GM12878 (cell line): Measurements from ENCODE around the gene YIF1B. TPM values are rescaled to one million over a fixed set of nuclear protein-coding genes. Genes with fewer than 3 reads are reported as not detected.

Experiments used
- ATAC-seq: fragments of 200-7000 bp; cut with Tn5 transposase; 3 replicates; pipeline ENCODE4 v1.9.1; 2020; ENCODE audit warnings: mild to moderate bottlenecking, moderate library complexity
- BruUV-seq: library from RNA; stranded (reverse); fragments of 400-500 nt; replicated peaks from 2 replicates; lab custom pipeline; 2021; lab: Mats Ljungman, UMichigan
- CTCF ChIA-PET: fragments of 300-600 bp; sonication (Branson Sonifier 250); formaldehyde crosslinking; extraction: SDS; loops from one replicate; lab custom pipeline; 2021; ENCODE audit warnings: inconsistent platforms; lab: Yijun Ruan, JAX
- POLR2A ChIA-PET: fragments of 350-600 bp; formaldehyde crosslinking; extraction: SDS; loops from one replicate; lab custom pipeline; 2021; ENCODE audit warnings: inconsistent platforms; lab: Charles Lee
- RAD21 ChIA-PET: fragments of 300-600 bp; sonication (Branson Sonifier 250); formaldehyde crosslinking; loops from one replicate; lab custom pipeline; 2023; ENCODE audit warnings: antibody characterized with exemption; ENCODE audit not compliant: unreplicated experiment; lab: Charles Lee
- SMC1A ChIA-PET: fragments of 300-600 bp; sonication (Branson Sonifier 250); formaldehyde crosslinking; loops from one replicate; lab custom pipeline; 2023; ENCODE audit not compliant: unreplicated experiment, uncharacterized antibody; lab: Charles Lee
- DNase-seq: peaks from one replicate; pipeline ENCODE4 v3.0.0-alpha.2; 2011; ENCODE audit warnings: low read depth, low spot score
- FAIRE-seq: peaks from 3 replicates; lab custom pipeline; 2011; peaks lifted over from hg19 to GRCh38; lab: Jason Lieb, UNC
- H2AFZ ChIP-seq: 2 replicates; pipeline ENCODE4 v1.6.0; 2011; ENCODE audit warnings: low read depth, low read length, control low read depth; ENCODE audit not compliant: control insufficient read depth
- H3K27ac ChIP-seq: 2 replicates; pipeline ENCODE4 v1.5.1; 2011; ENCODE audit warnings: control low read depth; ENCODE audit not compliant: control insufficient read depth, insufficient read depth
- H3K27me3 ChIP-seq, 2 experiments: replicated peaks in 1 of 2; 2 replicates each; pipeline versions ENCODE4 v1.6.0 to v1.6.1; 2011; ENCODE audit warnings: low read length in 1 of 2; ENCODE audit not compliant: control insufficient read depth in 2 of 2, insufficient read depth in 2 of 2
- H3K36me3 ChIP-seq, 2 experiments: 2 replicates each; pipeline ENCODE4 v1.5.1; 2011; ENCODE audit warnings: low read length in 1 of 2; ENCODE audit not compliant: control insufficient read depth in 2 of 2, insufficient read depth in 2 of 2
- H3K4me1 ChIP-seq: 2 replicates; pipeline ENCODE4 v1.6.1; 2011; ENCODE audit warnings: mild to moderate bottlenecking, low read length, moderate library complexity, mixed read lengths; ENCODE audit not compliant: control insufficient read depth, insufficient read depth
- H3K4me2 ChIP-seq: 2 replicates; pipeline ENCODE4 v1.6.0; 2011; ENCODE audit warnings: control low read depth; ENCODE audit not compliant: control insufficient read depth, insufficient read depth
- H3K4me3 ChIP-seq: fragments of 200-600 bp; sonication (generic); 2 replicates; pipeline ENCODE4 v1.5.1; 2016
- H3K79me2 ChIP-seq: 2 replicates; pipeline ENCODE4 v1.6.0; 2011; ENCODE audit warnings: low read length; ENCODE audit not compliant: control insufficient read depth, insufficient read depth
- H3K9ac ChIP-seq: 2 replicates; pipeline ENCODE4 v1.8.0; 2011; ENCODE audit warnings: low read length, control low read depth, mixed read lengths; ENCODE audit not compliant: control insufficient read depth, insufficient read depth
- H3K9me3 ChIP-seq: replicated peaks from 3 replicates; pipeline ENCODE4 v1.5.1; 2011; ENCODE audit warnings: mild to moderate bottlenecking, low read length; ENCODE audit not compliant: control insufficient read depth, insufficient read depth
- H4K20me1 ChIP-seq: 2 replicates; pipeline ENCODE4 v1.6.0; 2011; ENCODE audit not compliant: control insufficient read depth, insufficient read depth
- RCOR1 ChIP-seq: conservative IDR thresholded peaks from 2 replicates; pipeline ENCODE4 v1.6.1; 2012; ENCODE audit warnings: low read depth, low read length, improper control_type of control experiment
- SIN3A ChIP-seq: IDR thresholded peaks from 2 replicates; pipeline ENCODE4 v1.6.1; 2012; ENCODE audit warnings: low read depth, low read length, improper control_type of control experiment
- SKIL ChIP-seq: fragments of 450-650 bp; IDR thresholded peaks from 2 replicates; pipeline ENCODE4 v1.6.1; 2017; ENCODE audit warnings: mild to moderate bottlenecking, low read depth, inconsistent platforms; ENCODE audit not compliant: poor library complexity, severe bottlenecking
- SMC3 ChIP-seq: IDR thresholded peaks from 2 replicates; pipeline ENCODE4 v1.6.1; 2011; ENCODE audit warnings: low read length, improper control_type of control experiment, borderline replicate concordance
- WRNIP1 ChIP-seq: IDR thresholded peaks from 2 replicates; pipeline ENCODE4 v1.6.1; 2011; ENCODE audit warnings: low read depth, low read length, improper control_type of control experiment, borderline replicate concordance
- YY1 ChIP-seq: IDR thresholded peaks from 2 replicates; pipeline ENCODE4 v1.6.1; 2011; ENCODE audit warnings: low read depth, mild to moderate bottlenecking, low read length
- ZBTB33 ChIP-seq: fragments of 450-650 bp; IDR thresholded peaks from 2 replicates; pipeline ENCODE4 v1.6.1; 2017; ENCODE audit warnings: mild to moderate bottlenecking
- ZNF217 ChIP-seq: fragments of 450-650 bp; IDR thresholded peaks from 2 replicates; pipeline ENCODE4 v1.6.1; 2017; ENCODE audit warnings: antibody characterized with exemption, mild to moderate bottlenecking
- WGBS: methylation state at CpG from one replicate; pipeline ENCODE4 v1.1.6; 2016; ENCODE audit warnings: low lambda C conversion rate; ENCODE audit not compliant: insufficient replicate concordance, insufficient coverage; ENCODE audit errors: missing lambda C conversion rate; 5-methylcytosine and 5-hydroxymethylcytosine counted together
- in situ Hi-C: fragments of 300-500 bp; cut with MboI; formaldehyde crosslinking; loops from 9 replicates; pipeline ENCODE4 v1.14.3; 2018; ENCODE audit warnings: mixed read lengths
- intact Hi-C: fragments of 100-400 bp; cut with micrococcal nuclease; formaldehyde crosslinking; loops from one replicate; pipeline ENCODE4 v1.14.2; 2022; ENCODE audit not compliant: unreplicated experiment
- polyA plus RNA-seq, 11 experiments: library from polyadenylated mRNA; depleted of rRNA in 4 of 11; unstranded in 6 of 11; stranded (reverse) in 5 of 11; fragments of >200 nt; fragmentation: Nextera tagmentation in 4 of 11; fragmentation: Illumina TruSeq in 1 of 11; extraction: Ambion mirVana in 4 of 11; extraction: Trizol in 1 of 11; gene quantifications; 1 replicate in 1 of 11; 2 replicates in 10 of 11; pipeline versions ENCODE4 v1.2.1 to v1.2.3, GENCODE V29; 2011 to 2016; ENCODE audit warnings: inconsistent platforms in 2 of 11, missing spikeins in 2 of 11, low read depth in 1 of 11
- small RNA-seq: library from RNA; depleted of rRNA; stranded (forward); fragments of <200 nt; gene quantifications from one replicate; pipeline ENCODE3, GENCODE V24; 2014
- total RNA-seq, 4 experiments: library from RNA; depleted of rRNA in 3 of 4; stranded (reverse); fragments of >200 nt in 3 of 4; fragmentation: Illumina TruSeq in 1 of 4; extraction: Trizol in 1 of 4; gene quantifications; 2 replicates each; pipeline versions ENCODE4 v1.2.1 to v1.2.3, GENCODE V29; 2013 to 2021

YIF1B gene
- total and polyA plus RNA-seq, 10 of the 15 experiments (the other 5 are each of a cell fraction or from before 2014, with no cell fraction given): 1.3 to 106 (median 53.5) TPM

- Histone ChIP-seq H3K27me3 (peaks cover 0 to 4% of the 10 kb centered on the region in 2 experiments; a peak in 3 of 4 replicates), H3K9me3 (no peaks in the 10 kb centered on the region), H3K27ac (no peak overlapping the region)
- RAD21 ChIA-PET: no interaction called here
- ATAC-seq (no peak), FAIRE-seq (no peak)
- SMC1A ChIA-PET: no interaction called here
- in situ Hi-C loops: no loop called here
- TF ChIP-seq YY1: no peak
- no peak for TF ChIP-seq ZNF217
- no peak for TF ChIP-seq SMC3
- no peak for TF ChIP-seq RCOR1
- no peak for TF ChIP-seq WRNIP1
- no peak for TF ChIP-seq SKIL
- no peak for TF ChIP-seq SIN3A
- TF ChIP-seq ZBTB33: no peak
- TF ChIP-seq, all 136 proteins: peak for 0
- WGBS: 49% methylated on average over 5 of the region's 5 CpGs
- Histone ChIP-seq H3K36me3 (no peaks in the 10 kb centered on the region), H3K4me1 (no peaks in the 10 kb centered on the region), H2AFZ (no peak overlapping the region), H3K4me2 (no peak overlapping the region), H3K4me3 (no peak overlapping the region), H4K20me1 (no peaks in the 10 kb centered on the region), H3K9ac (no peak overlapping the region), H3K79me2 (no peaks in the 10 kb centered on the region)
- no TSS peak for BruUV-seq
- intact Hi-C loops: no loop called here
- DNase-seq: no peak
- ChIA-PET POLR2A (no interaction called here), CTCF (interaction anchor here (1.6 kb wide), 1 partner anchor 9 kb away, joined by 4 read pairs; no protein-coding TSS in a partner anchor)
Measured at GRCh38 chr19:38253788-38254187, 62.0 kb downstream of the YIF1B start.

Small RNA genes within 50 kb of the gene (small RNA-seq; reads per million reads assigned to genes)
- gene RF00019: not detected

Other genes starting within 250 kb of the YIF1B start
Only the 7 nearest of the 12 such genes appear.
- not detected in 2 replicates for gene PPP1R14A, start 59.6 kb downstream of the YIF1B start, total RNA-seq (2014; rRNA removed)
- not detected in 2 replicates for gene PPP1R14A, start 59.6 kb downstream of the YIF1B start, total RNA-seq (2014; rRNA removed; fragmentation: Illumina TruSeq; extraction: Trizol)
- gene PPP1R14A, start 59.6 kb downstream of the YIF1B start, total RNA-seq (2021): not detected in 2 replicates
- gene PPP1R14A, start 59.6 kb downstream of the YIF1B start, polyA plus RNA-seq (2011; rRNA removed): not detected in 2 replicates
- not detected in 2 replicates for gene PPP1R14A, start 59.6 kb downstream of the YIF1B start, polyA plus RNA-seq (2014; fragmentation: Illumina TruSeq; extraction: Trizol)
- not detected for gene PPP1R14A, start 59.6 kb downstream of the YIF1B start, polyA plus RNA-seq (2014; fragmentation: Nextera tagmentation; extraction: Ambion mirVana)
- gene PPP1R14A, start 59.6 kb downstream of the YIF1B start, polyA plus RNA-seq (2014; rRNA removed): not detected in 2 replicates
- not detected for gene PPP1R14A, start 59.6 kb downstream of the YIF1B start, polyA plus RNA-seq (2016; fragmentation: Nextera tagmentation; extraction: Ambion mirVana)
- 17.8 and 27.0 TPM in 2 replicates for gene SPINT2, start 51.4 kb downstream of the YIF1B start, total RNA-seq (2014; rRNA removed)
- gene SPINT2, start 51.4 kb downstream of the YIF1B start, total RNA-seq (2014; rRNA removed; fragmentation: Illumina TruSeq; extraction: Trizol): 17.3 and 17.5 TPM in 2 replicates
- 18.8 and 25.8 TPM in 2 replicates for gene SPINT2, start 51.4 kb downstream of the YIF1B start, total RNA-seq (2021)
- gene SPINT2, start 51.4 kb downstream of the YIF1B start, polyA plus RNA-seq (2011; rRNA removed): 0.15 and 0.27 TPM in 2 replicates
- 6.9 and 14.1 TPM in 2 replicates for gene SPINT2, start 51.4 kb downstream of the YIF1B start, polyA plus RNA-seq (2014; fragmentation: Illumina TruSeq; extraction: Trizol)
- gene SPINT2, start 51.4 kb downstream of the YIF1B start, polyA plus RNA-seq (2014; fragmentation: Nextera tagmentation; extraction: Ambion mirVana): 10 to 100 TPM in 1 of 2 experiments, 1 to 10 TPM in 1; 6.5 to 10.2 TPM
- gene SPINT2, start 51.4 kb downstream of the YIF1B start, polyA plus RNA-seq (2014; rRNA removed): 19.8 and 22.6 TPM in 2 replicates
- gene SPINT2, start 51.4 kb downstream of the YIF1B start, polyA plus RNA-seq (2016; fragmentation: Nextera tagmentation; extraction: Ambion mirVana): 10 to 100 TPM; 22.2 to 26.5 TPM
- gene C19orf33, start 11.7 kb downstream of the YIF1B start, total RNA-seq (2014; rRNA removed): 0.45 TPM in 1 of 2 replicates, not detected in the other
- not detected in 2 replicates for gene C19orf33, start 11.7 kb downstream of the YIF1B start, total RNA-seq (2014; rRNA removed; fragmentation: Illumina TruSeq; extraction: Trizol)
- not detected in 2 replicates for gene C19orf33, start 11.7 kb downstream of the YIF1B start, total RNA-seq (2021)
- gene C19orf33, start 11.7 kb downstream of the YIF1B start, polyA plus RNA-seq (2011; rRNA removed): not detected in 2 replicates
- gene C19orf33, start 11.7 kb downstream of the YIF1B start, polyA plus RNA-seq (2014; fragmentation: Illumina TruSeq; extraction: Trizol): not detected in 2 replicates
- gene C19orf33, start 11.7 kb downstream of the YIF1B start, polyA plus RNA-seq (2014; fragmentation: Nextera tagmentation; extraction: Ambion mirVana): not detected
- 0.57 TPM in 1 of 2 replicates, not detected in the other for gene C19orf33, start 11.7 kb downstream of the YIF1B start, polyA plus RNA-seq (2014; rRNA removed)
- gene C19orf33, start 11.7 kb downstream of the YIF1B start, polyA plus RNA-seq (2016; fragmentation: Nextera tagmentation; extraction: Ambion mirVana): under 1 TPM in 1 of 2 experiments, not detected in 1; 0.28 TPM
- 1.1 and 1.2 TPM in 2 replicates for gene KCNK6, start 3.9 kb upstream of the YIF1B start, total RNA-seq (2014; rRNA removed)
- gene KCNK6, start 3.9 kb upstream of the YIF1B start, total RNA-seq (2014; rRNA removed; fragmentation: Illumina TruSeq; extraction: Trizol): 0.74 and 1.1 TPM in 2 replicates
- 0.98 and 1.1 TPM in 2 replicates for gene KCNK6, start 3.9 kb upstream of the YIF1B start, total RNA-seq (2021)
- gene KCNK6, start 3.9 kb upstream of the YIF1B start, polyA plus RNA-seq (2011; rRNA removed): 0.04 TPM in 2 replicates
- 0.98 and 1.4 TPM in 2 replicates for gene KCNK6, start 3.9 kb upstream of the YIF1B start, polyA plus RNA-seq (2014; fragmentation: Illumina TruSeq; extraction: Trizol)
- gene KCNK6, start 3.9 kb upstream of the YIF1B start, polyA plus RNA-seq (2014; fragmentation: Nextera tagmentation; extraction: Ambion mirVana): under 1 TPM; 0.47 to 0.57 TPM
- 1.4 TPM in 2 replicates for gene KCNK6, start 3.9 kb upstream of the YIF1B start, polyA plus RNA-seq (2014; rRNA removed)
- 1 to 10 TPM in 1 of 2 experiments, under 1 TPM in 1; 0.91 to 1.3 TPM for gene KCNK6, start 3.9 kb upstream of the YIF1B start, polyA plus RNA-seq (2016; fragmentation: Nextera tagmentation; extraction: Ambion mirVana)
- 0.56 and 0.65 TPM in 2 replicates for gene CATSPERG, start 19.9 kb upstream of the YIF1B start, total RNA-seq (2014; rRNA removed)
- gene CATSPERG, start 19.9 kb upstream of the YIF1B start, total RNA-seq (2014; rRNA removed; fragmentation: Illumina TruSeq; extraction: Trizol): 0.76 and 1.2 TPM in 2 replicates
- gene CATSPERG, start 19.9 kb upstream of the YIF1B start, total RNA-seq (2021): 1.2 and 1.7 TPM in 2 replicates
- gene CATSPERG, start 19.9 kb upstream of the YIF1B start, polyA plus RNA-seq (2011; rRNA removed): 0.61 and 1.1 TPM in 2 replicates
- 0.15 and 0.98 TPM in 2 replicates for gene CATSPERG, start 19.9 kb upstream of the YIF1B start, polyA plus RNA-seq (2014; fragmentation: Illumina TruSeq; extraction: Trizol)
- gene CATSPERG, start 19.9 kb upstream of the YIF1B start, polyA plus RNA-seq (2014; fragmentation: Nextera tagmentation; extraction: Ambion mirVana): under 1 TPM; 0.11 to 0.15 TPM
- 0.70 and 0.75 TPM in 2 replicates for gene CATSPERG, start 19.9 kb upstream of the YIF1B start, polyA plus RNA-seq (2014; rRNA removed)
- gene CATSPERG, start 19.9 kb upstream of the YIF1B start, polyA plus RNA-seq (2016; fragmentation: Nextera tagmentation; extraction: Ambion mirVana): 1 to 10 TPM in 1 of 2 experiments, under 1 TPM in 1; 0.15 to 1.3 TPM
- 294 and 336 TPM in 2 replicates for gene PSMD8, start 58.6 kb upstream of the YIF1B start, total RNA-seq (2014; rRNA removed)
- gene PSMD8, start 58.6 kb upstream of the YIF1B start, total RNA-seq (2014; rRNA removed; fragmentation: Illumina TruSeq; extraction: Trizol): 164 and 180 TPM in 2 replicates
- gene PSMD8, start 58.6 kb upstream of the YIF1B start, total RNA-seq (2021): 180 and 189 TPM in 2 replicates
- 235 and 409 TPM in 2 replicates for gene PSMD8, start 58.6 kb upstream of the YIF1B start, polyA plus RNA-seq (2011; rRNA removed)
- 184 and 210 TPM in 2 replicates for gene PSMD8, start 58.6 kb upstream of the YIF1B start, polyA plus RNA-seq (2014; fragmentation: Illumina TruSeq; extraction: Trizol)
- 10 to 100 TPM; 81.2 to 99.0 TPM for gene PSMD8, start 58.6 kb upstream of the YIF1B start, polyA plus RNA-seq (2014; fragmentation: Nextera tagmentation; extraction: Ambion mirVana)
- gene PSMD8, start 58.6 kb upstream of the YIF1B start, polyA plus RNA-seq (2014; rRNA removed): 329 and 346 TPM in 2 replicates
- gene PSMD8, start 58.6 kb upstream of the YIF1B start, polyA plus RNA-seq (2016; fragmentation: Nextera tagmentation; extraction: Ambion mirVana): 100 to 1,000 TPM; 327 to 341 TPM
- gene GGN, start 72.1 kb upstream of the YIF1B start, total RNA-seq (2014; rRNA removed): not detected in 2 replicates
- gene GGN, start 72.1 kb upstream of the YIF1B start, total RNA-seq (2014; rRNA removed; fragmentation: Illumina TruSeq; extraction: Trizol): not detected in 2 replicates
- gene GGN, start 72.1 kb upstream of the YIF1B start, total RNA-seq (2021): not detected in 2 replicates
- gene GGN, start 72.1 kb upstream of the YIF1B start, polyA plus RNA-seq (2011; rRNA removed): not detected in 2 replicates
- not detected in 2 replicates for gene GGN, start 72.1 kb upstream of the YIF1B start, polyA plus RNA-seq (2014; fragmentation: Illumina TruSeq; extraction: Trizol)
- gene GGN, start 72.1 kb upstream of the YIF1B start, polyA plus RNA-seq (2014; fragmentation: Nextera tagmentation; extraction: Ambion mirVana): not detected
- gene GGN, start 72.1 kb upstream of the YIF1B start, polyA plus RNA-seq (2014; rRNA removed): not detected in 2 replicates
- gene GGN, start 72.1 kb upstream of the YIF1B start, polyA plus RNA-seq (2016; fragmentation: Nextera tagmentation; extraction: Ambion mirVana): not detected